Right lobe of liver (tissue), 6 donors: ENCODE results near the gene EDRF1. TPM values are rescaled to one million over a fixed set of nuclear protein-coding genes. Genes with fewer than 3 reads are reported as not detected.

ENCODE experiments used
- ATAC-seq, 4 donors: fragments of 200-7000 bp; cut with Tn5 transposase; one replicate each; pipeline ENCODE4 v1.9.1; 2020; ENCODE audit warnings: mild to moderate bottlenecking in 4 of 4, moderate library complexity in 4 of 4
- DNase-seq, 3 donors: peaks; one replicate each; pipeline ENCODE4 v3.0.0-alpha.2; 2020
- H3K27ac ChIP-seq, 3 donors: fragments of 200-600 bp; one replicate each; pipeline ENCODE4 v1.8.0; 2022
- H3K27me3 ChIP-seq, 2 donors: fragments of 200-600 bp; one replicate each; pipeline ENCODE4 v1.8.0; 2022
- H3K36me3 ChIP-seq, 4 donors: fragments of 200-600 bp; sonication (generic) in 1 of 4; one replicate each; pipeline versions ENCODE4 v1.5.1 to v1.8.0; 2017 to 2022; ENCODE audit warnings: control low read depth in 1 of 4
- H3K4me1 ChIP-seq, 4 donors: fragments of 200-600 bp; sonication (generic) in 1 of 4; one replicate each; pipeline versions ENCODE4 v1.5.1 to v1.8.0; 2017 to 2022; ENCODE audit warnings: control low read depth in 1 of 4
- H3K4me3 ChIP-seq, 3 donors: fragments of 200-600 bp; one replicate each; pipeline ENCODE4 v1.8.0; 2022
- H3K9me3 ChIP-seq, 4 donors: fragments of 200-600 bp; sonication (generic) in 1 of 4; one replicate each; pipeline versions ENCODE4 v1.5.1 to v1.8.0; 2017 to 2022; ENCODE audit warnings: control low read depth in 1 of 4
- CTCF ChIP-seq, 4 donors: fragments of 200-600 bp in 3 of 4; fragments of 450-650 bp in 1 of 4; IDR thresholded peaks; one replicate each; pipeline versions ENCODE4 v1.5.1 to v1.8.0; 2016 to 2022; ENCODE audit warnings: antibody characterized with exemption in 4 of 4, mild to moderate bottlenecking in 2 of 4
- POLR2A ChIP-seq: fragments of 450-650 bp; IDR thresholded peaks from one replicate; pipeline ENCODE4 v1.6.1; 2017; ENCODE audit warnings: antibody characterized with exemption, mild to moderate bottlenecking
- WGBS: methylation state at CpG from one replicate; pipeline ENCODE4 v1.1.6; 2018; ENCODE audit warnings: low coverage, low lambda C conversion rate; ENCODE audit not compliant: insufficient coverage; ENCODE audit errors: missing lambda C conversion rate; 5-methylcytosine and 5-hydroxymethylcytosine counted together
- intact Hi-C, 2 donors: fragments of 100-400 bp; cut with DNase I; formaldehyde crosslinking; loops; one replicate each; pipeline versions ENCODE4 v1.11.2 to v1.14.1; 2022
- total RNA-seq, 6 experiments: library from RNA; depleted of rRNA in 2 of 6; stranded (reverse); fragments of >200 nt in 2 of 6; fragmentation: NEBNext Ultra II Directional in 3 of 6; extraction: Animal tissue kit (Norgen Biotek cat#: 25700) in 3 of 6; gene quantifications; one replicate each; pipeline versions ENCODE4 v1.1.0 to v1.2.4, GENCODE V29; 2016 to 2023
- donor health status: DM: no; HTN: yes; CAD: no.
- donor health status: DM: no; HTN: no; CAD: no.
- donor health status: DM: no; HTN: no; CAD: no.
- donor health status: DM: no; HTN: yes; CAD: no.
- donor health status: DM: no; HTN: yes; CAD: no.

The EDRF1 gene
- total RNA-seq, 6 experiments from 2014 or later = 6.5 to 8.5 (median 8.1) TPM

GRCh38 chr10:125802739-125803138 is 83.2 kb downstream of the EDRF1 start:
- WGBS = 83% methylated on average over 1 of the region's 7 CpGs
- DNase-seq (no peak), ATAC-seq (no peak)
- Histone ChIP-seq H3K27me3 (no peaks in the 10 kb centered on the region), H3K36me3 (peaks cover 0 to 19% (median 5%) of the 10 kb centered on the region in 4 donors), H3K4me1 (no peaks in the 10 kb centered on the region), H3K4me3 (no peak overlapping the region), H3K9me3 (no peaks in the 10 kb centered on the region), H3K27ac (no peak overlapping the region)
- no peak for TF ChIP-seq POLR2A
- intact Hi-C loops = no loop called here

GRCh38 chr10:125808047-125808446 is 88.5 kb downstream of the EDRF1 start:
- Histone ChIP-seq H3K27me3 (no peaks in the 10 kb centered on the region), H3K9me3 (no peaks in the 10 kb centered on the region), H3K36me3 (peaks cover 0 to 40% (median 7%) of the 10 kb centered on the region in 4 donors), H3K4me3 (no peak overlapping the region), H3K4me1 (no peaks in the 10 kb centered on the region), H3K27ac (no peak overlapping the region)
- DNase-seq (no peak), ATAC-seq (no peak)
- TF ChIP-seq CTCF (IDR thresholded peaks at IDR 0.05) (no peak), POLR2A (no peak)
- intact Hi-C loops = no loop called here
- no CpG with 5 or more reads among the region's 1 CpG for WGBS

GRCh38 chr10:125811251-125811650 is 91.7 kb downstream of the EDRF1 start:
- H3K4me3 ChIP-seq = no peak overlapping the region
- H3K27me3 ChIP-seq = no peaks in the 10 kb centered on the region
- H3K36me3 ChIP-seq = peaks cover 0 to 47% (median 6%) of the 10 kb centered on the region in 4 donors
- no peaks in the 10 kb centered on the region for H3K4me1 ChIP-seq
- no peak for DNase-seq
- H3K27ac ChIP-seq = no peak overlapping the region
- WGBS = 88% methylated on average over 1 of the region's 1 CpG
- no peaks in the 10 kb centered on the region for H3K9me3 ChIP-seq
- no peak for ATAC-seq
- no peak for TF ChIP-seq CTCF (IDR thresholded peaks at IDR 0.05)
- TF ChIP-seq POLR2A = no peak
- intact Hi-C loops = no loop called here

- DNase-seq (no peak), ATAC-seq (no peak)
- H3K27ac ChIP-seq = no peak overlapping the region
These were observed 92.7 kb downstream of the EDRF1 start for GRCh38 chr10:125812128-125812750.

More at GRCh38 chr10:125812128-125812750, 92.7 kb downstream of the EDRF1 start:
- peaks cover 0 to 37% (median 2%) of the 10 kb centered on the region in 4 donors for H3K36me3 ChIP-seq
- no peaks in the 10 kb centered on the region for H3K9me3 ChIP-seq
- intact Hi-C loops = no loop called here
- H3K4me1 ChIP-seq = no peaks in the 10 kb centered on the region
- WGBS = 92% methylated on average over 1 of the region's 1 CpG
- H3K27me3 ChIP-seq = no peaks in the 10 kb centered on the region
- H3K4me3 ChIP-seq = no peak overlapping the region
- TF ChIP-seq CTCF (IDR thresholded peaks at IDR 0.05) = no peak

Other genes starting within 250 kb of the EDRF1 start
- not detected for gene TEX36, start 36.5 kb upstream of the EDRF1 start, total RNA-seq
- gene MMP21, start 56.1 kb downstream of the EDRF1 start, total RNA-seq = under 1 TPM in 5 of 6 experiments, not detected in 1; 0.10 to 0.25 (median 0.14) TPM
- gene UROS, start 103.5 kb downstream of the EDRF1 start, total RNA-seq = 10 to 100 TPM; 23.5 to 52.5 (median 28.3) TPM
- gene BCCIP, start 103.8 kb downstream of the EDRF1 start, total RNA-seq = 10 to 100 TPM; 25.9 to 43.3 (median 29.6) TPM
- gene DHX32, start 161.6 kb downstream of the EDRF1 start, total RNA-seq = 10 to 100 TPM; 10.0 to 17.6 (median 14.1) TPM
- under 1 TPM in 1 of 6 experiments, not detected in 5; 0.18 TPM for gene FANK1, start 176.9 kb downstream of the EDRF1 start, total RNA-seq